CD14-positive monocyte (primary cell): ENCODE measurements around the gene NAV1. TPM values are rescaled to one million over a fixed set of nuclear protein-coding genes. Genes with fewer than 3 reads are reported as not detected.

Source experiments
- DNase-seq, 3 donors: peaks; one replicate each; pipeline ENCODE4 v3.0.0-alpha.2; 2011 to 2022
- H2AFZ ChIP-seq: 2 replicates; pipeline ENCODE4 v1.6.0; 2012; ENCODE audit warnings: mild to moderate bottlenecking, low read depth, low read length, inconsistent platforms; ENCODE audit not compliant: insufficient read depth, poor library complexity, severe bottlenecking
- H3K27ac ChIP-seq, 2 donors: 1 replicate in 1 of 2; 2 replicates in 1 of 2; pipeline ENCODE4 v1.5.1; 2012 to 2013; ENCODE audit warnings: low read length in 2 of 2, control low read depth in 1 of 2, inconsistent platforms in 1 of 2, low read depth in 1 of 2, mild to moderate bottlenecking in 1 of 2
- H3K27me3 ChIP-seq, 2 donors: one replicate each; pipeline versions ENCODE4 v1.6.0 to v1.6.1; 2011 to 2013; ENCODE audit warnings: low read length in 2 of 2; ENCODE audit not compliant: control insufficient read depth in 2 of 2, insufficient read depth in 2 of 2
- H3K36me3 ChIP-seq, 2 donors: replicated peaks in 1 of 2; 1 replicate in 1 of 2; 2 replicates in 1 of 2; pipeline versions ENCODE4 v1.5.1 to v1.6.1; 2012 to 2013; ENCODE audit warnings: low read length in 2 of 2, control low read depth in 1 of 2, inconsistent platforms in 1 of 2, mild to moderate bottlenecking in 1 of 2; ENCODE audit not compliant: insufficient read depth in 2 of 2, control insufficient read depth in 1 of 2
- H3K4me1 ChIP-seq, 2 donors: 1 replicate in 1 of 2; 2 replicates in 1 of 2; pipeline versions ENCODE4 v1.5.1 to v1.6.1; 2012 to 2013; ENCODE audit warnings: low read length in 2 of 2, control low read depth in 1 of 2, inconsistent platforms in 1 of 2, mild to moderate bottlenecking in 1 of 2, moderate library complexity in 1 of 2; ENCODE audit not compliant: insufficient read depth in 2 of 2, control insufficient read depth in 1 of 2
- H3K4me2 ChIP-seq: replicated peaks from 2 replicates; pipeline ENCODE3; 2012; ENCODE audit warnings: low read length, moderate library complexity, mild to moderate bottlenecking; ENCODE audit not compliant: poor library complexity, severe bottlenecking; ENCODE audit errors: extremely low read depth
- H3K4me3 ChIP-seq, 3 experiments: fragments of 200-600 bp in 1 of 3; sonication (generic) in 1 of 3; replicated peaks in 1 of 3; 1 replicate in 2 of 3; 2 replicates in 1 of 3; pipeline ENCODE4 v1.5.1; 2011 to 2013; ENCODE audit warnings: low read length in 3 of 3, mild to moderate bottlenecking in 3 of 3, control low read depth in 2 of 3, low read depth in 2 of 3, inconsistent platforms in 1 of 3, moderate library complexity in 1 of 3
- H3K79me2 ChIP-seq: 2 replicates; pipeline ENCODE4 v1.6.0; 2012; ENCODE audit warnings: mild to moderate bottlenecking, control low read depth, inconsistent platforms, low read length, moderate library complexity; ENCODE audit not compliant: insufficient read depth
- H3K9ac ChIP-seq: 2 replicates; pipeline ENCODE4 v1.6.0; 2017; ENCODE audit warnings: low read length, mild to moderate bottlenecking; ENCODE audit not compliant: insufficient read depth, poor library complexity, severe bottlenecking
- H3K9me3 ChIP-seq, 2 donors: replicated peaks in 1 of 2; 1 replicate in 1 of 2; 2 replicates in 1 of 2; pipeline versions ENCODE4 v1.5.1 to v1.6.1; 2012 to 2013; ENCODE audit warnings: low read length in 2 of 2, control low read depth in 1 of 2; ENCODE audit not compliant: control insufficient read depth in 1 of 2, insufficient read depth in 1 of 2
- H4K20me1 ChIP-seq: 2 replicates; pipeline ENCODE4 v1.6.0; 2012; ENCODE audit warnings: mild to moderate bottlenecking, low read length, control low read depth, moderate library complexity; ENCODE audit not compliant: insufficient read depth
- H3K27ac Mint-ChIP-seq, 7 donors: one replicate each; pipeline ENCODE4 v1.8.0; 2020; ENCODE audit warnings: mild to moderate bottlenecking in 7 of 7, mixed read lengths in 7 of 7, moderate library complexity in 6 of 7, inconsistent platforms in 2 of 7
- H3K27me3 Mint-ChIP-seq, 3 donors: one replicate each; pipeline ENCODE4 v1.8.0; 2021 to 2022; ENCODE audit warnings: low read depth in 3 of 3, mild to moderate bottlenecking in 3 of 3, mixed read lengths in 3 of 3, moderate library complexity in 3 of 3, inconsistent platforms in 1 of 3
- H3K36me3 Mint-ChIP-seq, 2 donors: one replicate each; pipeline ENCODE4 v1.8.0; 2020; ENCODE audit warnings: mixed read lengths in 2 of 2, inconsistent platforms in 1 of 2, mild to moderate bottlenecking in 1 of 2
- H3K4me1 Mint-ChIP-seq: one replicate; pipeline ENCODE4 v1.8.0; 2020; ENCODE audit warnings: mild to moderate bottlenecking, mixed read lengths
- H3K4me3 Mint-ChIP-seq, 2 donors: one replicate each; pipeline ENCODE4 v1.8.0; 2020; ENCODE audit warnings: mild to moderate bottlenecking in 2 of 2, mixed read lengths in 2 of 2, moderate library complexity in 1 of 2
- H3K9me3 Mint-ChIP-seq, 7 donors: one replicate each; pipeline ENCODE4 v1.8.0; 2020 to 2022; ENCODE audit warnings: mixed read lengths in 7 of 7, mild to moderate bottlenecking in 6 of 7, moderate library complexity in 6 of 7, inconsistent platforms in 2 of 7
- WGBS: methylation state at CpG from one replicate; pipeline ENCODE4 v1.1.5; 2013; ENCODE audit warnings: missing lambda C conversion rate; ENCODE audit not compliant: insufficient coverage; 5-methylcytosine and 5-hydroxymethylcytosine counted together
- intact Hi-C, 2 donors: fragments of 100-400 bp; cut with micrococcal nuclease; formaldehyde crosslinking; loops; one replicate each; pipeline versions ENCODE4 v1.15.0 to v1.15.1; 2023
- polyA plus RNA-seq, 3 donors: library from polyadenylated mRNA; depleted of rRNA in 1 of 3; unstranded in 2 of 3; stranded (reverse) in 1 of 3; fragments of 300-500 nt in 2 of 3; fragments of >200 nt in 1 of 3; fragmentation: Illumina TruSeq in 2 of 3; gene quantifications; 1 replicate in 2 of 3; 2 replicates in 1 of 3; pipeline ENCODE4 v1.2.3, GENCODE V29; 2012 to 2021
- TF ChIP-seq, protein P1 (sequence below): fragments of 200-600 bp; IDR thresholded peaks from one replicate; pipeline ENCODE4 v1.8.0; 2022; ENCODE audit warnings: antibody characterized with exemption, mild to moderate bottlenecking

NAV1 gene
- polyA plus RNA-seq, 3 donors: 0.37 to 1.4 (median 0.89) TPM

DNA sequence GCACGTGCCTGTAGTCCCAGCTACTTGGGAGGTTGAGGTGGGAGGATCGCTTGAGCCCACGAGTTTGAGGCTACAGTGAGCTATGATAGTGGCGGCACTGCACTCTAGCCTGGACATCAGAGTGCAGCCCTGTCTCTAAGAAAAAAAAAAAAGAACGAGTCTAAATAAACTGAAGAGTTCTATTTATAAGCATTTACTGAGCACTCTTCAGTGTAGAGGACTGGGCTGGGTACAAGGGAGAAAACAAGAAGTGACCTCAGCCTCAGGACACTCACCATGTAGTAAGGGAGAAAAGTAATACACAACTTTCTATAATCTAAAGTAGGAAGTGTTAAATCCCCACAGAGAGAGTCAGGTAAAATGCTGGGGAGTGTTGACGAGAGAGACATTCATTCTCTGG is 35.0 kb downstream of the NAV1 start:
- no peaks in the 10 kb centered on the region for H3K27me3 ChIP-seq
- H3K9me3 Mint-ChIP-seq: peaks cover 5 to 9% (median 7%) of the 10 kb centered on the region in 7 donors
- intact Hi-C loops: no loop called here
- no peaks in the 10 kb centered on the region for H4K20me1 ChIP-seq
- TF ChIP-seq, protein P1, sequence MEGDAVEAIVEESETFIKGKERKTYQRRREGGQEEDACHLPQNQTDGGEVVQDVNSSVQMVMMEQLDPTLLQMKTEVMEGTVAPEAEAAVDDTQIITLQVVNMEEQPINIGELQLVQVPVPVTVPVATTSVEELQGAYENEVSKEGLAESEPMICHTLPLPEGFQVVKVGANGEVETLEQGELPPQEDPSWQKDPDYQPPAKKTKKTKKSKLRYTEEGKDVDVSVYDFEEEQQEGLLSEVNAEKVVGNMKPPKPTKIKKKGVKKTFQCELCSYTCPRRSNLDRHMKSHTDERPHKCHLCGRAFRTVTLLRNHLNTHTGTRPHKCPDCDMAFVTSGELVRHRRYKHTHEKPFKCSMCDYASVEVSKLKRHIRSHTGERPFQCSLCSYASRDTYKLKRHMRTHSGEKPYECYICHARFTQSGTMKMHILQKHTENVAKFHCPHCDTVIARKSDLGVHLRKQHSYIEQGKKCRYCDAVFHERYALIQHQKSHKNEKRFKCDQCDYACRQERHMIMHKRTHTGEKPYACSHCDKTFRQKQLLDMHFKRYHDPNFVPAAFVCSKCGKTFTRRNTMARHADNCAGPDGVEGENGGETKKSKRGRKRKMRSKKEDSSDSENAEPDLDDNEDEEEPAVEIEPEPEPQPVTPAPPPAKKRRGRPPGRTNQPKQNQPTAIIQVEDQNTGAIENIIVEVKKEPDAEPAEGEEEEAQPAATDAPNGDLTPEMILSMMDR: no peak
- no peak overlapping the region for H3K9ac ChIP-seq
- peaks cover 1 to 3% (median 2%) of the 10 kb centered on the region in 3 donors for H3K27me3 Mint-ChIP-seq
- H3K79me2 ChIP-seq: no peaks in the 10 kb centered on the region
- H3K4me3 Mint-ChIP-seq: no peak overlapping the region
- peaks cover 3% of the 10 kb centered on the region in 2 donors for H3K4me1 ChIP-seq
- H3K4me1 Mint-ChIP-seq: peaks cover 20% of the 10 kb centered on the region
- WGBS: 100% methylated on average over 3 of the region's 6 CpGs
- peaks cover 3 to 5% of the 10 kb centered on the region in 2 donors for H3K36me3 Mint-ChIP-seq
- H3K36me3 ChIP-seq: no peaks in the 10 kb centered on the region
- no peak for DNase-seq
- no peak overlapping the region for H3K27ac Mint-ChIP-seq
- H3K9me3 ChIP-seq: no peaks in the 10 kb centered on the region
- H2AFZ ChIP-seq: no peak overlapping the region
- no peak overlapping the region for H3K27ac ChIP-seq
- H3K4me3 ChIP-seq: no peak overlapping the region
- H3K4me2 ChIP-seq: no peak overlapping the region

DNA sequence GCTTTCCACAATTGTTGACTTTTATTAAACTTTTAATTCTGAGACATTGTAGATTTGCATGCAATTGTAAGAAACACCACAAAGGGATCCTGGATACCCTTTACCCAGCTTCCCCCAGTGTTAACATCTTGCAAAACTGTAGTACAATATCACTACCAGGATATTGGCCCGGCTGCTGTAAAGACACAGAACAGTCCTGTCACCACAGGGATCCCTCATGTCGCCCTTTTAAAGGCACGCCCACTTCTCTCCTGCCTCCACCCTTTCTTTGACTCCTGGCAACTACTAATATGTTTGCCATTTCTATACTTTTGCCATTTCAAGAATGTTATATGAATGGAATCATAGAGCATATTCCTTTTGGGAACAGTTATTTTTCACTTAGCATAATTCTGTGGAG is 37.0 kb downstream of the NAV1 start:
- TF ChIP-seq, protein P1: no peak
- intact Hi-C loops: no loop called here

More for the DNA sequence above, 37.0 kb downstream of the NAV1 start:
- no peak overlapping the region for H2AFZ ChIP-seq
- H3K9ac ChIP-seq: no peak overlapping the region
- Mint-ChIP-seq H3K4me3 (no peak overlapping the region), H3K27me3 (peaks cover 1 to 3% (median 2%) of the 10 kb centered on the region in 3 donors), H3K4me1 (peaks cover 9% of the 10 kb centered on the region), H3K9me3 (peaks cover 5 to 9% (median 7%) of the 10 kb centered on the region in 7 donors), H3K27ac (no peak overlapping the region), H3K36me3 (peaks cover 0 to 5% of the 10 kb centered on the region in 2 donors)
- no peak for DNase-seq
- H3K4me1 ChIP-seq: no peaks in the 10 kb centered on the region
- WGBS: 100% methylated on average over 1 of the region's 3 CpGs
- H3K4me3 ChIP-seq: no peak overlapping the region
- H3K27me3 ChIP-seq: no peaks in the 10 kb centered on the region
- no peaks in the 10 kb centered on the region for H3K9me3 ChIP-seq
- no peaks in the 10 kb centered on the region for H4K20me1 ChIP-seq
- no peaks in the 10 kb centered on the region for H3K36me3 ChIP-seq
- no peak overlapping the region for H3K4me2 ChIP-seq
- no peak overlapping the region for H3K27ac ChIP-seq
- no peaks in the 10 kb centered on the region for H3K79me2 ChIP-seq
